Heart left ventricle (tissue), 16 donors: ENCODE results near the gene ELFN1. TPM values are rescaled to one million over a fixed set of nuclear protein-coding genes. Genes with fewer than 3 reads are reported as not detected.

ENCODE experiments used
- ATAC-seq, 4 donors: fragments of 200-7000 bp; cut with Tn5 transposase; one replicate each; pipeline ENCODE4 v1.9.1; 2020 to 2022; ENCODE audit warnings: moderate library complexity in 4 of 4, mild to moderate bottlenecking in 3 of 4, moderate number of reproducible peaks in 1 of 4
- DNase-seq, 5 donors: peaks; one replicate each; pipeline ENCODE4 v3.0.0-alpha.2; 2020
- H3K27ac ChIP-seq, 12 donors: fragments of 200-600 bp; sonication (generic) in 4 of 12; one replicate each; pipeline versions ENCODE4 v1.5.0 to v1.8.0; 2016 to 2022; ENCODE audit warnings: mild to moderate bottlenecking in 2 of 12
- H3K27me3 ChIP-seq, 9 donors: fragments of 200-600 bp; sonication (generic) in 2 of 9; one replicate each; pipeline versions ENCODE4 v1.5.1 to v1.8.0; 2016 to 2022; ENCODE audit warnings: mild to moderate bottlenecking in 3 of 9
- H3K36me3 ChIP-seq, 9 donors: fragments of 200-600 bp; sonication (generic) in 2 of 9; one replicate each; pipeline versions ENCODE4 v1.5.0 to v1.8.0; 2018 to 2022; ENCODE audit warnings: mild to moderate bottlenecking in 2 of 9
- H3K4me1 ChIP-seq, 12 donors: fragments of 200-600 bp; sonication (generic) in 4 of 12; one replicate each; pipeline versions ENCODE4 v1.5.0 to v1.8.0; 2016 to 2022; ENCODE audit warnings: mild to moderate bottlenecking in 3 of 12
- H3K4me3 ChIP-seq, 12 donors: fragments of 200-600 bp; sonication (generic) in 4 of 12; one replicate each; pipeline versions ENCODE4 v1.5.0 to v1.8.0; 2017 to 2022; ENCODE audit warnings: mild to moderate bottlenecking in 9 of 12, moderate library complexity in 4 of 12
- H3K9me3 ChIP-seq, 12 donors: fragments of 200-600 bp; sonication (generic) in 4 of 12; one replicate each; pipeline versions ENCODE4 v1.5.0 to v1.8.0; 2016 to 2022; ENCODE audit warnings: mild to moderate bottlenecking in 1 of 12
- POLR2A ChIP-seq, 2 donors: fragments of 450-650 bp; IDR thresholded peaks; one replicate each; pipeline ENCODE4 v1.6.1; 2017; ENCODE audit warnings: antibody characterized with exemption in 2 of 2, mild to moderate bottlenecking in 2 of 2, moderate library complexity in 2 of 2
- WGBS, 4 donors: extraction: QIAGEN DNeasy Blood & Tissue Kit in 2 of 4; methylation state at CpG; one replicate each; pipeline versions ENCODE4 v1.1.5 to v1.1.7; 2013 to 2018; 5-methylcytosine and 5-hydroxymethylcytosine counted together
- intact Hi-C, 10 donors: fragments of 100-400 bp; cut with DNase I; formaldehyde crosslinking; loops; one replicate each; pipeline versions ENCODE4 v1.11.1 to v1.14.2; 2022
- polyA plus RNA-seq, 2 donors: library from polyadenylated mRNA; stranded (reverse); fragments of 200-250 nt; gene quantifications; one replicate each; pipeline ENCODE4 v1.2.3, GENCODE V29; 2013
- total RNA-seq, 9 donors: library from RNA; depleted of rRNA in 2 of 9; stranded (reverse); fragments of >200 nt in 2 of 9; fragmentation: NEBNext Ultra II Directional in 3 of 9; extraction: Animal tissue kit (Norgen Biotek cat#: 25700) in 3 of 9; gene quantifications; one replicate each; pipeline versions ENCODE4 v1.1.0 to v1.2.4, GENCODE V29; 2016 to 2023
- TF ChIP-seq, protein P1 (sequence below), 12 donors: fragments of 200-600 bp; sonication (generic) in 4 of 12; IDR thresholded peaks; one replicate each; pipeline versions ENCODE4 v1.5.0 to v1.8.0; 2018 to 2022; ENCODE audit warnings: antibody characterized with exemption in 12 of 12, mild to moderate bottlenecking in 5 of 12
- donor health status: ischemic (EF 13 %, LVEDD 7.1; RV severe dilation, severe dysfunction).
- donor health status: healthy with polysubstance abuse.
- donor health status: DM: no; HTN: yes; CAD: no.
- donor health status: DM: no; HTN: no; CAD: no.
- donor health status: ischemic (EF 25% LVEDD 6.9; RV normal size, moderate dysfunction).
- donor health status: ischemic (EF 25% LVEDD 5.7; RV mildly dilated, moderate dysfunction).
- donor health status: healthy.
- donor health status: DM: yes; HTN: yes; CAD: no.
- donor health status: ischemic (EF 35%, LVEDD 5.7; RV mildly dilated, moderate dysfunction).
- donor health status: nonischemic (EF 11% LVEDD 7.7; RV severe dilation, severe dysfunction).
- donor health status: DM: yes; HTN: yes; CAD: no.
- donor health status: PGD.
- donor health status: ischemic (EF 29% LVEDD 5.4; RV normal size, mild dysfunction).
- donor health status: nonischemic (EF 23%, LVEDD 6.1; RV moderate dilation, normal function).

The ELFN1 gene
- total and polyA plus RNA-seq, 11 donors = 2.6 to 18.6 (median 6.6) TPM

DNA sequence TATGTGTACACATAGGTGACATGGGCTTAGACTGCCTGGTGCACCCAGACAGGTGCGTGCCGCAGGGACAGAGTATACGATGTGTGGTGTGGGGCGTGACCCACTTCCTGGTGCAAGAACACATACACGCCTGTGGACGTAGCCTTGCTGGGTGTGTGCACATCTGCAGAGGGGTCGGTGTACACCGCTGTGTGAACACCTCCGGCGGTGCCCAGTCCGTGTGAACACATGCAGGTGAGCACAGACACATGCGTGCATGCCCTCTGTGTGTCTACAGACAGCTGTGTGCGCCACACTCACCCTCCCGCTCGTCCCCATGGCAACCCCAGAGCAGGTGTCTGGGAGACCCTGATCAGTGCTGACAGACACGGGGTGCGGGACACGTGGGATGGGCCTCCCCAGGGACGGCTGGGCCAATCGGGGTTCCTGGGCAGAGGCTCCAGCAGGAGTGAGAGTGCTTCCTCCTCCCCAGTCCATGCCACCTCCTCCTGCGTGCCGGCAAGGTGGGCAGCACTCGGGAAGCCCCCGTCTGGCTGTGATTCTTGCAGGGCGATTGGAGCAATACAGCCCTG lies 23.4 kb downstream of the ELFN1 start:
- peak in 3 of 5 donors; percentile 19 to 42 (median 24) for DNase-seq
- ATAC-seq = peak in 1 of 4 donors; percentile 6
- Histone ChIP-seq H3K4me3 (no peak overlapping the region), H3K4me1 (peaks cover 0 to 40% (median 7%) of the 10 kb centered on the region in 12 donors), H3K9me3 (peaks cover 0 to 4% (median 0%) of the 10 kb centered on the region in 12 donors), H3K27me3 (no peaks in the 10 kb centered on the region), H3K27ac (peak overlapping the region in 1 of 12 donors; percentile 44), H3K36me3 (peaks cover 0 to 6% (median 0%) of the 10 kb centered on the region in 9 donors)
- intact Hi-C loops = no loop called here
- WGBS, 4 donors = 76 to 82% (median 79%) methylated on average over 18 to 25 of the region's 25 CpGs
- TF ChIP-seq, protein P1, sequence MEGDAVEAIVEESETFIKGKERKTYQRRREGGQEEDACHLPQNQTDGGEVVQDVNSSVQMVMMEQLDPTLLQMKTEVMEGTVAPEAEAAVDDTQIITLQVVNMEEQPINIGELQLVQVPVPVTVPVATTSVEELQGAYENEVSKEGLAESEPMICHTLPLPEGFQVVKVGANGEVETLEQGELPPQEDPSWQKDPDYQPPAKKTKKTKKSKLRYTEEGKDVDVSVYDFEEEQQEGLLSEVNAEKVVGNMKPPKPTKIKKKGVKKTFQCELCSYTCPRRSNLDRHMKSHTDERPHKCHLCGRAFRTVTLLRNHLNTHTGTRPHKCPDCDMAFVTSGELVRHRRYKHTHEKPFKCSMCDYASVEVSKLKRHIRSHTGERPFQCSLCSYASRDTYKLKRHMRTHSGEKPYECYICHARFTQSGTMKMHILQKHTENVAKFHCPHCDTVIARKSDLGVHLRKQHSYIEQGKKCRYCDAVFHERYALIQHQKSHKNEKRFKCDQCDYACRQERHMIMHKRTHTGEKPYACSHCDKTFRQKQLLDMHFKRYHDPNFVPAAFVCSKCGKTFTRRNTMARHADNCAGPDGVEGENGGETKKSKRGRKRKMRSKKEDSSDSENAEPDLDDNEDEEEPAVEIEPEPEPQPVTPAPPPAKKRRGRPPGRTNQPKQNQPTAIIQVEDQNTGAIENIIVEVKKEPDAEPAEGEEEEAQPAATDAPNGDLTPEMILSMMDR (IDR thresholded peaks at IDR 0.05) = no peak
- TF ChIP-seq POLR2A (IDR thresholded peaks at IDR 0.05) = no peak

DNA sequence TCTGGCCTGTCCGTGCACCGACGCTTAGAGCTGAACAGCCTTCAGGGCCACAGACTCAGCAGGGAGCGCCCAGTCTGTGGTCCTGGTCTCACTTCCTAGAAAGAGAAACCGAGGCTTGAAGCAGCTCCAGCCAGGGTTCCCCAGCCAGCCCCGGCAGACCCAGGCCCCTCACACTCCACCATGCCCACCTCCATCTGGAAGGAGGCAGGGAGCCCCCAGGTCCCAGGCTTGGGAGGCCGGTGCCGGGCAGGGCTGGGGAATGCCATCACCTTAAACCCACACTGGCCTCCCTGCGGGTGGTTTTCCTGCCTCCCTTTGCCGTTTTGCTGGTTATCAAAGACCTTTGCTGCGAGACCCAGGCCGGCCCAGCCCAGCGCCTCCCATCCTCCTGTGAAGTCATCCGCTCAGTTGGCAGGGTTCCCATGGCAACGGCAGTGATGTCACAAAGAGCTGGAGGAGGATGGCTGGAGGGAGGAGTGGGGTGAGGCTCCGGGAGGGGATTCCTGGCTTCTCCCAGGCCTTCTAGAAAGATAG lies 24.0 kb downstream of the ELFN1 start:
- Histone ChIP-seq H3K4me3 (no peak overlapping the region), H3K27me3 (no peaks in the 10 kb centered on the region), H3K4me1 (peaks cover 0 to 40% (median 7%) of the 10 kb centered on the region in 12 donors), H3K27ac (peak overlapping the region in 2 of 12 donors; percentile 22 to 44), H3K9me3 (no peaks in the 10 kb centered on the region), H3K36me3 (peaks cover 0 to under 1% (median 0%) of the 10 kb centered on the region in 9 donors)
- intact Hi-C loops = no loop called here
- TF ChIP-seq, protein P1 (IDR thresholded peaks at IDR 0.05) = no peak
- TF ChIP-seq POLR2A (IDR thresholded peaks at IDR 0.05) = no peak
- DNase-seq (peak in 3 of 5 donors; percentile 25 to 58 (median 38)), ATAC-seq (no peak)
- 52 to 58% (median 54%) methylated on average over 10 to 16 of the region's 16 CpGs for WGBS, 4 donors

DNA sequence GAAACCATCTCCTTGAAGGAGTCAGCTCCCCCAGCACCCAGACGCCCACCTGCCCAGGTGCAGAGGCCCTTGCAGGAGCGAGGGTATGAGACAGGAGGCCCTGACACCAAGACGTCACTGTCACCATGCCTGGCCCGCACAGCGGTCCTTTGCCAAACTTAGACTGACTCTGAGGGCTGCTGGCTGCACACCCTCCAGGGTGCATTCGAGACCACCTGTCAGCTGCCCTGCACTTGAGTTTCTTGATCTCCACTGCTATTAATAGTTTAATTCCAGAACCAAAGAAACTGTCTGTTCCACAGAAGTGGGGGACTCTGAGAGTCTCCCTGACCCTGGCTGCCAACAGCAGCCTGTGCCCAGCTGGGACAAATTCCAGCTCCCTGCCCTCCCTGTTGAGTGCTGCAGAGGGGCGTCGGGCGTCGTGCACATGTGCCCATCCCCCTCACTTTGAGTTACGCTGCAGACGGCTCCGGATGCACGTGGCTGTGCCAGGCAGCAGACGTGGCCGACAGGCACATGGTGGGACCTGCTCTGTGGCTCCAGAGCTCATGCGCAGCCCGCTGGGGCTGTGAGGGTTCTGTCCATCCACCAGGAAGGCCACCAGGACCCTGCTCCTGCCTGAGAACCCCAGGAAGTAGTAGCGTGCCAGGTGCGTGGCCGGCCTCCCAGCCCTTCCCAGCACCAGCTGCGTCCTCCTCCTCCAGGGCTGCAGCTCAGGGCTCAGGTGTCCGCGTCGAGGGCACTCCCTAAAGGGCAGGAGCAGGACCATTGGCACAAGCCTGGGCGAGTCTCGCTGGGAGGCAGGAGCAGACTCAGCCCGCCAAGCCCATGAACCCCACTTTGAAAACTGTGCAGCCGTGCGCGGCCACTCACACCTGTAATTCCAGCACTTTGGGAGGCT lies 24.8 kb downstream of the ELFN1 start:
- no peaks in the 10 kb centered on the region for H3K27me3 ChIP-seq
- 69 to 86% (median 73%) methylated on average over 19 to 31 of the region's 31 CpGs for WGBS, 4 donors
- H3K36me3 ChIP-seq = no peaks in the 10 kb centered on the region
- H3K4me1 ChIP-seq = peaks cover 0 to 40% (median 7%) of the 10 kb centered on the region in 12 donors
- no peaks in the 10 kb centered on the region for H3K9me3 ChIP-seq
- DNase-seq (peak in 3 of 5 donors; percentile 15 to 44 (median 42)), ATAC-seq (peak in 2 of 4 donors; percentile 14 to 45)
- TF ChIP-seq POLR2A (IDR thresholded peaks at IDR 0.05) = no peak
- TF ChIP-seq, protein P1 (IDR thresholded peaks at IDR 0.05) = no peak
- intact Hi-C loops = no loop called here
- H3K27ac ChIP-seq = peak overlapping the region in 1 of 12 donors; percentile 44
- H3K4me3 ChIP-seq = no peak overlapping the region
